GM12878 (cell line): ENCODE results near the gene CCDC51. TPM values are rescaled to one million over a fixed set of nuclear protein-coding genes. Genes with fewer than 3 reads are reported as not detected.

Experiments used
- ATAC-seq: fragments of 200-7000 bp; cut with Tn5 transposase; 3 replicates; pipeline ENCODE4 v1.9.1; 2020; ENCODE audit warnings: mild to moderate bottlenecking, moderate library complexity
- BruUV-seq: library from RNA; stranded (reverse); fragments of 400-500 nt; replicated peaks from 2 replicates; lab custom pipeline; 2021; lab: Mats Ljungman, UMichigan
- CTCF ChIA-PET: fragments of 300-600 bp; sonication (Branson Sonifier 250); formaldehyde crosslinking; extraction: SDS; loops from one replicate; lab custom pipeline; 2021; ENCODE audit warnings: inconsistent platforms; lab: Yijun Ruan, JAX
- POLR2A ChIA-PET: fragments of 350-600 bp; formaldehyde crosslinking; extraction: SDS; loops from one replicate; lab custom pipeline; 2021; ENCODE audit warnings: inconsistent platforms; lab: Charles Lee
- RAD21 ChIA-PET: fragments of 300-600 bp; sonication (Branson Sonifier 250); formaldehyde crosslinking; loops from one replicate; lab custom pipeline; 2023; ENCODE audit warnings: antibody characterized with exemption; ENCODE audit not compliant: unreplicated experiment; lab: Charles Lee
- SMC1A ChIA-PET: fragments of 300-600 bp; sonication (Branson Sonifier 250); formaldehyde crosslinking; loops from one replicate; lab custom pipeline; 2023; ENCODE audit not compliant: unreplicated experiment, uncharacterized antibody; lab: Charles Lee
- DNase-seq: peaks from one replicate; pipeline ENCODE4 v3.0.0-alpha.2; 2011; ENCODE audit warnings: low read depth, low spot score
- FAIRE-seq: peaks from 3 replicates; lab custom pipeline; 2011; peaks lifted over from hg19 to GRCh38; lab: Jason Lieb, UNC
- H2AFZ ChIP-seq: 2 replicates; pipeline ENCODE4 v1.6.0; 2011; ENCODE audit warnings: low read depth, low read length, control low read depth; ENCODE audit not compliant: control insufficient read depth
- H3K27ac ChIP-seq: 2 replicates; pipeline ENCODE4 v1.5.1; 2011; ENCODE audit warnings: control low read depth; ENCODE audit not compliant: control insufficient read depth, insufficient read depth
- H3K27me3 ChIP-seq, 2 experiments: replicated peaks in 1 of 2; 2 replicates each; pipeline versions ENCODE4 v1.6.0 to v1.6.1; 2011; ENCODE audit warnings: low read length in 1 of 2; ENCODE audit not compliant: control insufficient read depth in 2 of 2, insufficient read depth in 2 of 2
- H3K36me3 ChIP-seq, 2 experiments: 2 replicates each; pipeline ENCODE4 v1.5.1; 2011; ENCODE audit warnings: low read length in 1 of 2; ENCODE audit not compliant: control insufficient read depth in 2 of 2, insufficient read depth in 2 of 2
- H3K4me1 ChIP-seq: 2 replicates; pipeline ENCODE4 v1.6.1; 2011; ENCODE audit warnings: mild to moderate bottlenecking, low read length, moderate library complexity, mixed read lengths; ENCODE audit not compliant: control insufficient read depth, insufficient read depth
- H3K4me2 ChIP-seq: 2 replicates; pipeline ENCODE4 v1.6.0; 2011; ENCODE audit warnings: control low read depth; ENCODE audit not compliant: control insufficient read depth, insufficient read depth
- H3K4me3 ChIP-seq: fragments of 200-600 bp; sonication (generic); 2 replicates; pipeline ENCODE4 v1.5.1; 2016
- H3K79me2 ChIP-seq: 2 replicates; pipeline ENCODE4 v1.6.0; 2011; ENCODE audit warnings: low read length; ENCODE audit not compliant: control insufficient read depth, insufficient read depth
- H3K9ac ChIP-seq: 2 replicates; pipeline ENCODE4 v1.8.0; 2011; ENCODE audit warnings: low read length, control low read depth, mixed read lengths; ENCODE audit not compliant: control insufficient read depth, insufficient read depth
- H3K9me3 ChIP-seq: replicated peaks from 3 replicates; pipeline ENCODE4 v1.5.1; 2011; ENCODE audit warnings: mild to moderate bottlenecking, low read length; ENCODE audit not compliant: control insufficient read depth, insufficient read depth
- H4K20me1 ChIP-seq: 2 replicates; pipeline ENCODE4 v1.6.0; 2011; ENCODE audit not compliant: control insufficient read depth, insufficient read depth
- CHD2 ChIP-seq: IDR thresholded peaks from 2 replicates; pipeline ENCODE4 v1.6.1; 2011; ENCODE audit warnings: low read depth, low read length, improper control_type of control experiment, borderline replicate concordance
- NFYB ChIP-seq: IDR thresholded peaks from 2 replicates; pipeline ENCODE4 v1.6.1; 2011; ENCODE audit warnings: low read depth, mild to moderate bottlenecking, low read length, improper control_type of control experiment, moderate library complexity; ENCODE audit not compliant: insufficient read depth
- WGBS: methylation state at CpG from one replicate; pipeline ENCODE4 v1.1.6; 2016; ENCODE audit warnings: low lambda C conversion rate; ENCODE audit not compliant: insufficient replicate concordance, insufficient coverage; ENCODE audit errors: missing lambda C conversion rate; 5-methylcytosine and 5-hydroxymethylcytosine counted together
- in situ Hi-C: fragments of 300-500 bp; cut with MboI; formaldehyde crosslinking; loops from 9 replicates; pipeline ENCODE4 v1.14.3; 2018; ENCODE audit warnings: mixed read lengths
- intact Hi-C: fragments of 100-400 bp; cut with micrococcal nuclease; formaldehyde crosslinking; loops from one replicate; pipeline ENCODE4 v1.14.2; 2022; ENCODE audit not compliant: unreplicated experiment
- polyA plus RNA-seq, 11 experiments: library from polyadenylated mRNA; depleted of rRNA in 4 of 11; unstranded in 6 of 11; stranded (reverse) in 5 of 11; fragments of >200 nt; fragmentation: Nextera tagmentation in 4 of 11; fragmentation: Illumina TruSeq in 1 of 11; extraction: Ambion mirVana in 4 of 11; extraction: Trizol in 1 of 11; gene quantifications; 1 replicate in 1 of 11; 2 replicates in 10 of 11; pipeline versions ENCODE4 v1.2.1 to v1.2.3, GENCODE V29; 2011 to 2016; ENCODE audit warnings: inconsistent platforms in 2 of 11, missing spikeins in 2 of 11, low read depth in 1 of 11
- total RNA-seq, 4 experiments: library from RNA; depleted of rRNA in 3 of 4; stranded (reverse); fragments of >200 nt in 3 of 4; fragmentation: Illumina TruSeq in 1 of 4; extraction: Trizol in 1 of 4; gene quantifications; 2 replicates each; pipeline versions ENCODE4 v1.2.1 to v1.2.3, GENCODE V29; 2013 to 2021
- TF ChIP-seq, protein P1 (sequence below): fragments of 450-650 bp; formaldehyde crosslinking; IDR thresholded peaks from 2 replicates; pipeline ENCODE4 v1.4.0; 2020; ENCODE audit warnings: mild to moderate bottlenecking, moderate library complexity

The CCDC51 gene
- total and polyA plus RNA-seq, 10 of the 15 experiments (the other 5 are each of a cell fraction or from before 2014, with no cell fraction given): 10.6 to 54.9 (median 28.5) TPM

- Histone ChIP-seq H3K36me3 (peaks cover 13 to 21% of the 10 kb centered on the region in 2 experiments), H3K27ac (no peak overlapping the region), H3K27me3 (no peaks in the 10 kb centered on the region), H3K4me1 (no peaks in the 10 kb centered on the region), H3K4me2 (no peak overlapping the region), H3K79me2 (no peaks in the 10 kb centered on the region), H2AFZ (no peak overlapping the region), H3K9ac (no peak overlapping the region), H4K20me1 (no peaks in the 10 kb centered on the region), H3K9me3 (no peaks in the 10 kb centered on the region), H3K4me3 (no peak overlapping the region)
- ChIA-PET SMC1A (no interaction called here), RAD21 (no interaction called here), CTCF (interaction anchor here (1.5 to 2.9 kb wide), 3 partner anchors 24 to 59 kb away, joined by 4 to 8 read pairs (median 4); no protein-coding TSS in a partner anchor), POLR2A (interaction anchor here (0.6 kb wide), 1 partner anchor 37 kb away, joined by 5 read pairs; no protein-coding TSS in a partner anchor)
- no TSS peak for BruUV-seq
- DNase-seq (no peak), ATAC-seq (no peak), FAIRE-seq (no peak)
- intact Hi-C loops: no loop called here
- in situ Hi-C loops: no loop called here
- WGBS: 93% methylated on average over 7 of the region's 7 CpGs
- TF ChIP-seq CHD2 (no peak), NFYB (no peak)
- TF ChIP-seq, protein P1, sequence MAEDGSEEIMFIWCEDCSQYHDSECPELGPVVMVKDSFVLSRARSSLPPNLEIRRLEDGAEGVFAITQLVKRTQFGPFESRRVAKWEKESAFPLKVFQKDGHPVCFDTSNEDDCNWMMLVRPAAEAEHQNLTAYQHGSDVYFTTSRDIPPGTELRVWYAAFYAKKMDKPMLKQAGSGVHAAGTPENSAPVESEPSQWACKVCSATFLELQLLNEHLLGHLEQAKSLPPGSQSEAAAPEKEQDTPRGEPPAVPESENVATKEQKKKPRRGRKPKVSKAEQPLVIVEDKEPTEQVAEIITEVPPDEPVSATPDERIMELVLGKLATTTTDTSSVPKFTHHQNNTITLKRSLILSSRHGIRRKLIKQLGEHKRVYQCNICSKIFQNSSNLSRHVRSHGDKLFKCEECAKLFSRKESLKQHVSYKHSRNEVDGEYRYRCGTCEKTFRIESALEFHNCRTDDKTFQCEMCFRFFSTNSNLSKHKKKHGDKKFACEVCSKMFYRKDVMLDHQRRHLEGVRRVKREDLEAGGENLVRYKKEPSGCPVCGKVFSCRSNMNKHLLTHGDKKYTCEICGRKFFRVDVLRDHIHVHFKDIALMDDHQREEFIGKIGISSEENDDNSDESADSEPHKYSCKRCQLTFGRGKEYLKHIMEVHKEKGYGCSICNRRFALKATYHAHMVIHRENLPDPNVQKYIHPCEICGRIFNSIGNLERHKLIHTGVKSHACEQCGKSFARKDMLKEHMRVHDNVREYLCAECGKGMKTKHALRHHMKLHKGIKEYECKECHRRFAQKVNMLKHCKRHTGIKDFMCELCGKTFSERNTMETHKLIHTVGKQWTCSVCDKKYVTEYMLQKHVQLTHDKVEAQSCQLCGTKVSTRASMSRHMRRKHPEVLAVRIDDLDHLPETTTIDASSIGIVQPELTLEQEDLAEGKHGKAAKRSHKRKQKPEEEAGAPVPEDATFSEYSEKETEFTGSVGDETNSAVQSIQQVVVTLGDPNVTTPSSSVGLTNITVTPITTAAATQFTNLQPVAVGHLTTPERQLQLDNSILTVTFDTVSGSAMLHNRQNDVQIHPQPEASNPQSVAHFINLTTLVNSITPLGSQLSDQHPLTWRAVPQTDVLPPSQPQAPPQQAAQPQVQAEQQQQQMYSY (CRISPR knock-in tag): no peak
These were observed 20.0 kb upstream of the CCDC51 start for GRCh38 chr3:48459773-48460516.
